GM21717 (cell line): ENCODE measurements around the gene HSPB9.
"Not testable (repeated sequence)": the region's sequence is repeated elsewhere in the genome, so short reads cannot be mapped to it uniquely, and the experiment has no call there.

Source experiments
- ATAC-seq: cut with Tn5 transposase; IDR thresholded peaks from one replicate; pipeline ENCODE4 v1.9.1; 2021; ENCODE audit warnings: mild to moderate bottlenecking, moderate library complexity; ENCODE audit not compliant: unreplicated experiment

The HSPB9 gene

DNA sequence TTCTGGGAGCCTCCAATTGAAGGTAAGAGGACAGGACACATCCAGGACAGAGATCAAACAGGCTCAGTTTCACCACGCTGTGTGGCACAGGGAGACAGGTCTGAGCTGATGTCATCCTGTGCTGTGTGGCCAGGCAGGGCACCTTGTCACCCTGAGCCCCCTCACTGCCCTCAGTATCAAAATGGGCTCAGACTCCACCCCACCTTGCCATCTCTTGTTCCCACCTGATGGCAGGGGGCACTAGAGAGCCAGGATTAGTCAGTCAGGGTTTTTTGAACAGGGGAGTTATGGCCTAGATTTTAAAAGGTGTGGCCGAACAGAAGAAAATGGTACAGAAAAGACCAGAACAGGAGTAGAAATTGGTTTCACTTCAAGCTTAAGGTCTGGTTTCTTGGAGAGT lies 4.1 kb upstream of the HSPB9 start:
- ATAC-seq = no peak

DNA sequence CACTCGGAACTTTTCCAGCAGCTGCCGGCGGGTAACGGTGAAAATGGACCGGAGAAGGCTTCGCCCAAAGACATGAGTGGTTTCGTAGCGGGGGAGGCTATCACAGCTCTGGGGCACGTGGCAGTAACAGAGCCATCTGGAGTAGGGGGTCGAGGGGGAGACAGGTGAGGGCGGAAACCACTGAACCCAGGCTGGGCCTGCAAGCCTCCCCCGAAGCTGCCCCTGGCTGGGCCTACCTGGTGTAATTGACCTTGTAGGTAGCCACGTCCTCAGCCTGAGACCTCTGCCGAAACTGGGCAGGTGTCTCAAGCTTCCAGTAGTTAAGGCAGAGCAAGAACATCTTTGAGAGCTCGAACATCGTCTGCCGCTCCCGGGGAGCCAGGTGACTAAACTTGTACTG lies 3.3 kb upstream of the HSPB9 start:
- ATAC-seq = no peak

DNA sequence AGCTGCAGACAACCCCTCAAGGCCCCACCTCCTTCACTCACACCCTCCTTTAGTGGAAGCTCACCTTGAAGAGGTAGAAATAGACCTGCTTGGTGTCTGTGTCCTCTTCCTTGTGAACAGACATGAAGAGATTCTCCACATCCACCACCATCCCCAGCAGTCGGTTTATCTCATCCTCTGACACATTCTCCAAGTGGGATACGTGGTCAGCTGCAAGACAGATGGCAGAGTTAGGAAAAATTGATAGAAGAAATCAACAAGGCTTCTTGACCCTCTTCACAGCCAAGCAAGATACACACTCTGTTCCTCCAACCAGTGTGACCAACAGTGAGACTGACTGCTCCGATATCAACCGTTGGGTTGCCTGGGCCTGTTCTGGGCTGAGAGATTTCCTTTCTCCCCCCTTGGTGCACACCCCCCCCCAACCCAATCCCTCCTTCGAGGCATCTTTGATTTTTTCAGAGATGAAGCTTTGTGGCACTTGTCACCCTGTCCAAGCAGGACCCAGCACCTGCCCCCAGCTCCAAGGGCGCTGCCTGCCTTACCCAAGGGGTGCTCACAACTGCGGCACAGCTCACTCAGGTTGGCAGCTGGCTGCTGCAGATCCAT lies 2.3 kb upstream of the HSPB9 start:
- ATAC-seq = no peak

DNA sequence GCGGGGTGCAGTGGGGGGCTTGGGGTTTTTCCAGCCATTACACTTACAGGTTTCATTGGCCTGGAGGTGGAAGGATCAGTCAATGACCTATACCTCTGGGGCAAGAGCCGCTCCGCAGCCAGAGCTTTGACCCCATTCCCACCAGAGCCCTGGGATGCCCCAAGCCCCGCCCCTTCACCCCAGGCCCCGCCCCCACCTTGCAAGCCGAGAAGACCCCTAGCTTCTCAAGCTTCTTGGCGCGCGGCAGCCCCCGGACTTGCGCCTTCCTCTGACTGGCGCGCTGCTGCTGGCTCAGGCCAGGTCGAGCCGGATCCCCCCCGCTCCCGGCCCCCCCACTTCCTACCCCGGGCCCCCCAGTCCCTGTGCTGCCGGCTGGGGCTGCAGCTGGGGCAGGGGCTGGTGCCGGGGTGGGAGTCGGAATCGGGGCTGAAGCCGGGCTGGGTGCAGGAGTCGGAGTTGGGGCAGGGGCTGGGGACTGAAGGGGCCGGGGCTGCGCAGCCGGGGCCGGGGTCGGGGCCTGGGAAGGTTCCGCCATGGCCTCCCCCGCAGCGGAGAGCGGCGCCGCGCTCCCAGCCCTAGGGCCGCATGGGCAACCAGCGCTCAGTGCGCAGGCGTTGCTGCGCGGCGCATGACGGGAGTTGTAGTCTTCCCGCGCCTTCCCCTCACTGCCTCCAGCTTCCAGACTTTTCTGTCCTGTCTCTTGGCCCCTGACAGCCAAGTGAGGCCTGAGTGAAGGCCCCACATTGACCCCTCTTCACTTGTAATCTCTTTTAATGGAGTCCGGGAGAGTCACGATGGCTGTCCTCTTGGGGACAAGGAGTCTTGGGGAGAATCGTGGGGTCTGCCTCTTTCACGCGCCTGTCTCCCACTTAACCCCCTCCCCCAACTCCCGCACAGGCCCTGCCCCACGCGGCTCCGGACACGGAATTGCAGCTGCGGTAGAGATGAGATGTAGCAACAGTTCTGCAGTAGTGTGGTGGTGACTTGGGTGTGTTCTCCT lies 1.5 kb upstream of the HSPB9 start, which contains the start of gene KAT2A:
TSS of gene KAT2A (minus strand) at position 598 of the 1,000 bp plus-strand sequence. CDS start at position 535, 63 bp downstream.
- ATAC-seq = no peak

DNA sequence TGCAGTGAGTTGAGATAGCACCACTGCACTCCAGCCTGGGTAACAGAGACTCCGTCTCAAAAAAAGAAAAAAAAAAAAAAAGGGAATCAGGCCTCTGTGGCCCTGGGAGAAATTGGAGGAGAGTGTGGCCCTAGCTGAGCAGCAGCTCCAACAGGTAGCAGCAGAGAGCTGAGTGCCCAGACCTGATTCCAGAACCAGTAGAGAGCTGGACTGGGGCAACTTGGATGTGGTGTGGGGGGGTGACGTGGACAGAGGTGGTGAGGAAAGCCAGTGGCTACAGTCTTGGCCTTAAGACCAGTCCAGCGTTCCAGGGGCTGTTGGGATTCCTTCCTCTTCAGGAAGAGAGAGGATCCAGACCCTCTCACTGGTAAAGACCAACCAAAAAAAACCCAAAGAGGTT lies 1.7 kb downstream of the HSPB9 start:
- no peak for ATAC-seq

DNA sequence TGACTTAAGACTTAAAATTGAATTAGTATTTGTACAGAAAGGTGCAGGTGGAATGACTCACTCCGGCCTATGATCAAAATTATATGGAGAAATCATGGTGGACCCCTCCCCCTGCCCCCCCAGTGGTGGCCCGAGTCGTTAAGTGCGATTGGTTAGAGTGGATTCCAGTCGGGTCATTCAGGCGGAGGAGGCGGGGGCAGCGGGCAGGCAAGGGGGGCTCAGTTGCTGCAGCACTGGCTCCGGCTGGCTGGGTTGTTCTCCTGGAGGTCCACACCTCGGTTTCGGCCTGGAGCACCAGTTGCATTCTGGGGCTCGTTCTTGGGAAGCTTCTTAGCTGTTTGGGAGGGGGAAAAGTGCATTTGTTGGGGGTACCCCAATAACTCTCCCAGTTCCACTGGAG lies 3.0 kb downstream of the HSPB9 start:
- ATAC-seq = no peak

DNA sequence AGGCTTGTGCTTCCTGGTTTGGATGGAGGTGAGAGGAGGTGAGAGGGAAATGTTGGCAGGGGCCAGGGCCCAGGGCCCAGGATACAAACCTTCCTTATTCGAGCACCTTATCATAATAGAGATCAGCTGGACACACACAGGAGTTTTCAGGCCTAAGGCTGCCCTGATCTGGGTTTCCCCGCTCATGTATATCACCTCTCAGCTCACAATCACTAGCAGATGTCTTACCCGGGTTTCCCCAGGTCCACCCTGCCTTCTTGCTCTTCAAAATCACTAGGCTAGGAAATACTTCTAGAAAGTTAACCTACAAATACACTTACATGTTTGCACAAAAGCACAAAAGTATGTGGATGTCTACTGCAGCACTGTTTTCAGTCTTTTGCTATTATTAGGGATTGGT lies 4.2 kb downstream of the HSPB9 start:
- ATAC-seq = no peak

DNA sequence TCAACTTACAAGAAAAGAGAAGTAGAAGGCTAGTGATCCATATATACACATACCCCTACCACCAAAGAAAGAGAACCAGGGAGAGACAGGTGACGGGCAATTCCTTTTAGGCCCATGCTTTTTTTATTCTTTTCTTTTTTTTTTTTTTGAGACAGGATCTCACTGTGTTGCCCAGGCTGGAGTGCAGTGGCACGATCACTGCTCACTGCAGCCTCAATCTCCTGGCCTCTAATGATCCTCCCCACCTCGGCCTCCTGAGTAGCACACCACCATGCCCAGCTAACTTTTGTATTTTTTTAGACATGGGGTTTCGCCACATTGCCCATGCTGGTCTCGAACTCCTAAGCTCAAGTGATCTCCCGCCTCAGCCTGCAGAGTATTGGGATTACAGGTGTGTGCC lies 4.8 kb downstream of the HSPB9 start:
- ATAC-seq = no peak

DNA sequence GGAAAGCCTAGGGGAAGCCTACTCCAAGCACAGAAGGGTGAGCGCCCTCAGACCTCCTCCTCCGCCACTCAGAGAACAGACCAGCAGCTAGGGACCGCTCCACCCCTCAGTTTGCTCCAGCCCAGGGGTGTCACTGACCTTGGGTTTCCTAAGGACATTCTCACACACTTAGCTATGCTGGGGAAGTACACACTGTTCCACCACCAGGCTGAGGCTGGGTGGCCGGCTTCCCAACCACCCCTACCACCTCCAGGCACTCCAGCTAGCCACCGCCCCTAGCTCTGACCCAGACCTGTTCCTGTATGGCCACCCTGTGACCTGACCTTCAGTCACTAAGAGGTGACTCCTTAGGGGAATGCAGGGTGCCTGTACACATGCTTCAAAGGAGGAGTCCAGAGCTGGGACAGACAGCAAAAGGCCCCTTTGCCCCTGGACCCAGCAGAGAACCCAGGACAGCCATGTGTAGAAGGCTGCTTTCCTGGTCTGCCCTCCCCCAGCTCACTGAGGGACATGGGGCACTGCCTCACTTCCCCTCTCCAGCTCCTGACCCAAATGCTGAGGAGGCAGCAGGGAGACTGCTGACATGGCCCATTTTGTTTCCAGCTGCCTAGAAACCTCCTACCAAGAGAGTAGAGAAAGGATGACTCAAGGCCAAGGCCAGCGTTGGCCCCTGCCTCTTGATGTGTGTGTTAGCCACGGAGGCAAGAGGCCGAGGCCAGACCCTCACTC lies 6.7 kb downstream of the HSPB9 start:
- no peak for ATAC-seq

DNA sequence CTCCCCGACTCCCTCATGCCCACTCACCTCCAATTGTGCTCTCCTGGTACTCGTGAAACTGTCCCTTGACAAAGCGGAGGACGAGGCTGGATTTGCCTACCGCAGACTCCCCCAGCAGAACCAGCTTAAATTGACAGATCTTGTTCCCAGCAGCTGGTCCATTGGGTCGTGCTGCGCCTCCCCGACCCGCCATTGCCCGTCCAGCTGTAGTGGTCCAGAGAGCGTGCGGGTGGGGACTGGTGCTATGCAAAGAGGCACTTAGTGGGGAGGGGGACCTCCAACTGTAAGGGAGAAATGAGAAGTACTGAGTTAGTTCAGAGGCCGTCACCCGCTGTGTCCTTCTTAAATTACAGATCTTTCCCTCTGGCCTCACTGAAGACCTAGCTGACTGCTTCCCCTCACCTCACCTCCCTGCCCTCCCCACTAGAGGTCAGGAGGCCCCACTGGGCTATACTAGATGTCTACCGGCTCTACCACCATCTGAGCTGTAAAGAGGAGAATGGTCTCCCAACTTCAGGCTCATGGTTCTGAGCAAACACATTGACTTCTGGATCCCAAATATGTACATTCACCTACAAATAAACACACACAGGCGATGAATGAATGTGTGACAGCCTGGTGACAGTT lies 7.8 kb downstream of the HSPB9 start:
- ATAC-seq = no peak

DNA sequence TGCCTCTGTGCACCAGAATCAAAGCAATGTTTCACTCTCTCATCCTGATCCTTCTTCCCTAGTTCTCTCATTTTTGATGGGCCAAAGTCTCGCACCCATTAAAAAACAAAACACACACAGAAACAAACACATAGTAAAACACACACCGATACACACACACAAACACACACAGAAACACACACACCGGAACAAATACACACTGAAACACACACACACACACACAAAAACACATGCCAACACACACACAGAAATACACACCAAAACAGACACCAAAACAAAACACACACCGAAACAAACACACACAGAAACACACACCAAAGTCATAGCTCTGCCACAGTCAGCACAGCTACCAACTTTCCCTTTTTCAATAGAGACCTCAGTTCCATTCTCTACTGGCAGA lies 8.6 kb downstream of the HSPB9 start:
- no peak for ATAC-seq

DNA sequence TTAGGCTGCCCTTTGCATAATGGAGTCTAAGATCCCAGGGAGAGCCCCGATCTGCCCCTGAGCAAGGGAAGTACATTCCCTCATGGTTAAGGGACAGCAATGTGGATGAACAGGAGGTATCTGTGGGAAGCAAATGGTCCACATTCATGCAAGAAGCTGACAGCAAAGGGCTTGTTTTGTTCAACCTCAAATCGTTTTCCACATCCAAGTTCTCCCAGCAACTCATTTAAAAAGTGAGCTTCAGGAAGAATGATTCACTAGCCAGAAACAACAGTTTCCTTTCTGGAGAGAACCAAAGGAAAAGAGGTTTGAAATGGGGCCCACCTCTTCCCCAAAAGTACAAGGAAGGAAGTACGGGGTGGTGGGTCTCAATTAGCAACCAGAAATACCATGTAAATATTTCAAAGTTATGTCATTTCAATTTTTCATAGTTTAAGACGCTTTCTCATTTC lies 9.4 kb downstream of the HSPB9 start:
- ATAC-seq = no peak

DNA sequence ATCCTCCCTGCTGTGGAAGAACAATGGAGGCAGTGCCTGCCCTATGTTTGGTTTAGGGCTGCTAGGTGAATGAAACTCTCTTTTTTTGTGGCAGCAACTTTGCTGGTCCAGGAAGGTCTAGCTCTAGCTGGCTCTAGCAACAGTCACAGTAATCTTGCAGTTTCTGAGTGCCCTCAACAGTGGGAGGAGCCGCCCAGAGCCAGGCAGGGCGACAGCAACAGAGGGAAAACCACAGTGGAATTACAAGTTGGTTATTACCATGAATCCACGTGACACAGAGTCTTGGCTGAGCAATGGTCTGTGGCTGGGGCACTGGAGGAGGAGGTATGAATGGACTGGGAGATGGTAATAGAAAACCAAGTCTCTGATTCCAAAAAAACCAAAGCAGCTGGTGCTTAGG lies 10.3 kb downstream of the HSPB9 start:
- no peak for ATAC-seq

DNA sequence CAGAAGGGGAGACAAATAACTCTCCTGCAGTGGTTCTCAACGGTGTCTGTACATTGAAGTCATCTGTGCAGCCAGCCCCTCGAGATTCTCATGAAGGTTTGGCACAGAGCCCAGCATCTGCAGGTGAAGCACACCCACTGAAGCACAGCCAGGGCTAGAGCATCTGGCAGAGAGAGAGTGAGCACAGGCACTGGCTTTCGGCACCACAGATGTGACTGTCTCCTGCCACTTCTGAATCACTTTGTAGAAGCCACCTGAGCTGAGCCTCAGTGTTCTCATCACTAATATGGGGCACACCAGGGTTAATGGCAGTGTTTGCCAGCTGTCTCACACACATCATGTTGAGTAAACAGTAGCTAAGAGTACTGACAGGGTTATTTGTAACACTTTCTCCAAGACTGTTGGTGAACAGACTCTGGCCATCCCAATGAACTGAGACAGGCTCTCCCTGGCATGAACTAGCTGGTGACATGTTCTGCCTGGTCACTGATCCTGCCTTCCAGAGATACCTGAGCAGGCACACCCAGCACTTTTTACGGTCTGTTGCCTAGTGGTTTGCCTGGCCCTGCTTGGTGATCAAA lies 10.9 kb downstream of the HSPB9 start:
- ATAC-seq = no peak

DNA sequence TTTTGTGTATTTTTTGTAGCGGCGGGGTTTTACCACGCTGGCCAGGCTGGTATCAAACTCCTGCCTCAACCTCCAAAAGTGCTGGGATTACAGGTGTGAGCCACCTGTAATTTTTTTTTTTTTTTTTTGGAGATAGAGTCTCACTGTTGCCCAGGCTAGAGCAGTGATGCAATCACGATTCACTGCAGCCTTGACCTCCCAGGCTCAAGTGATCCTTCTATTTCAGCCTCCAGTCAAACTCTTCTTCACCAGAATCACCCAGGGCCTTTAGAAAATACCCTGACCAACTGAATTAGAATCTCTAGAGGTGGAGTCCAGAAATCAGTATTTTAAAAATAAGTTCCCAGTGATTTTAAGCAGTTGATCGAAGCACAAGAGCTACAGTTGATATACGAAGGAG lies 12.5 kb downstream of the HSPB9 start:
- ATAC-seq = no peak

DNA sequence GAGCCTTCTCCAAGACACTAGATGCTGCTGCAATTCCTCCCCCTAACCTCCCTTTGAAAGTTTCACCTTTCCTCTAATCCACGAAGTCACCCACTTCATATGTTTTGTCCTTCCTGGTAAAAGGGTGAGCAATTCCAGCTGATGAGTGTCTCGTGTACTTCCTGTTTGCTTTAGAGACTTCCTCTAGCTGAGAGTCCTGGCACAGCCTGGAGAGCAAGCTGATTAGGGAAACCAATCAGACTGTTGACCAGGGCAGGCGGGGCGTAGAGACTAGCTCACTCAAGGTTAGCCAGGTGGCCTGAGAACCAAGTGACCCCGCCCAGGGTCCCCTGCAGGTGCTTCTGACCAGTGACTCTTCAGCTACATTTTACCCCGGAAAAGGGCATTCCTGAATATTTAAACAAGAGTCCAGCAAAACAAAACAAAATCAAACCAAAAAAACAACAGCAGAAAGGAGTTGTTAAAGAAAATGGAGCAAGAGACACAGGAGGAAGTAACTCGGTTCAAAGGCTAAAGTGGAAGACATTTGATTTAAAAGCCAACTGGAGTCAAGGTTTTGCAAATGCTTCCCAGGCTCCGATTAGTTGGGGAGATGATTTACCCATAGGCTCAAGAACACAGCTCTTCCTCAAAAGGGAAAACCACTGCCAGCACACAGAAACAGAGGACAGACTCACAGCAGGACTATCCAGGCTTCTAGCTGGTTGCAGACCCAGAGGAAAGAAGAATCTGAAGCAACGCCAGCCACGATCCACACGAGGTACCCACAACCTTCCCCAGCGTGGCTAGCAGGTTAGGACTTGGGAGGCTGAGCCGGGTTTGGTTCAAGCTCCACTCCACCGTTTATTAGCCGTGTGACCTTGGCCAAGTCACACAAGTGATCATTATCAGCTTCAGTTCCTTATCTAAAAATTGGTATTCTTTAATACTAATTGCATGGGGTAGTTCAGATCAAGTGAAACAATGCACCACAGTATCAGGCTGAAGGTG lies 13.4 kb downstream of the HSPB9 start:
- no peak for ATAC-seq

DNA sequence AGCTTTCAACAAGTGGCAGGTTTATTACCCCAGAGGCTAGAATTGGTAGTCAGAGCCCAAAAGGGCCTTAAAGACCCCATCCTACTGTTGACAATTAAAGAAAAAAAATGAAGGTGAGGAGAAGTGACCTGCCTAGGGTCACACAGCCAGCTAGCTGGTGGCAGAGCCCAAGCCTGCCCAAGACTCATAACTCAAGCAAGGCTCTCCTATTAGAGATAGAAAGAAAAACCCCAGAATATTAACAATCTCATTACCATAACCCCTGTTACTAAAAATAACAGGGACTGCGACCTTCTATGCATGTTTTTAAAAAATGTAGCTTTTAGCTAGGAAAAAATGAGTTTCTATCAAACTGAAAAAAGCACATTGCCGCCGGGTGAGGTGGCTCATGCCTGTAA lies 14.0 kb downstream of the HSPB9 start:
- ATAC-seq = no peak

DNA sequence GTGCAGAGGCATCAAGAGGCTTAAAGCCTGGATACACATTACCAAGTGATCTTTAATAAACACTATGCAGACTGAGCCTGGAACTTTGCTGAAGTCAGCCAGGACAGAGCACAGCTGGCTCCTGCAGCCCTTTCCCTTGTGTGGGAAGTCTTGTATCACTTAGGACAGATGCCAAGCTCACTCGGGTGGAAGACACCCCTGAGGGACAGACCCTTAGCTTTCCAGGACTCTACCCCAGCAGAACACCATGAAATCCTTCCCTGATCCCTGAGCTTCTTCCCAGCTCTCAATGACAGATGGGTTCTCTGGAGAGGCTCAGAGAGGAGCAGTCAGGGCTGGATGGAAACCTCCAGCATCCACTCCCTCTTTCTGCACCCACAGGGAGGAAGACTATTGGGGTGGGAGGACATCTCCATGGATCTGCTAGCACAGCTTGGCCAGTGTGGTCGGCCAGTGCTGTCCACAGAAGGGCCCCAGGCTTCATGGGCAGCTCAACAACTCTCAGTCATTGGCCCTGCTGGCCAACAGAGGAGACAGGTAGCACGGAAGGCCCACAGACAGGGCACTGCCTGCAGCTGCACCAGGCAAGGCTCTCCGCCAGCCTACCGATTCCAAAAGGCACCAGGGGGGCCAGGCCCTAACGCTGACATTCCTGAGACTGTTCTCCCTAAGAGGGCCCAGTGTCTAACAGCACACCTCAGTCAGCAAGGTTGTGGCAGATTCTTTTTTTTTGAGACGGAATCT lies 16.3 kb downstream of the HSPB9 start:
- no peak for ATAC-seq

DNA sequence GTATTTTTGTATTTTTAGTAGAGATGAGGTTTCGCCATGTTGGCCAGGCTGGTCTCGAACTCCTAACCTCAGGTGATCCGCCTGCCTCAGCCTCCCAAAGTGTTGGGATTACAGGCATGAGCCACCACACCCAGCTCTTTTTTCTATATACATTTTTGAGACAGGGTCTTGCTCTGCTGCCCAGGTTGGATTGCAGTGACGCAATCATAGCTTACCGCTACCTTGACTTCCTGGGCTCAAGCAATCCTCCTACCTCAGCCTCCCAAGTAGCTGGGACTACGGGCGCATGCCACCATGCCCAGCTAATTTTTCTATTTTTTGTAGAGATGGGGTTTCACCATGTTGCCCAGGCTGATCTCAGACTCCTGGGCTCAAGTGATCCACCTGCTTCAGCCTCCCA lies 18.1 kb downstream of the HSPB9 start:
- not testable (repeated sequence) for ATAC-seq
